GM18873 (cell line): Measurements from ENCODE around the gene PLXNB3.

ENCODE experiments used
- ATAC-seq: cut with Tn5 transposase; IDR thresholded peaks from one replicate; pipeline ENCODE4 v1.9.1; 2021; ENCODE audit warnings: mild to moderate bottlenecking, moderate library complexity, moderate number of reproducible peaks; ENCODE audit not compliant: unreplicated experiment, low FRiP score

Gene PLXNB3

DNA sequence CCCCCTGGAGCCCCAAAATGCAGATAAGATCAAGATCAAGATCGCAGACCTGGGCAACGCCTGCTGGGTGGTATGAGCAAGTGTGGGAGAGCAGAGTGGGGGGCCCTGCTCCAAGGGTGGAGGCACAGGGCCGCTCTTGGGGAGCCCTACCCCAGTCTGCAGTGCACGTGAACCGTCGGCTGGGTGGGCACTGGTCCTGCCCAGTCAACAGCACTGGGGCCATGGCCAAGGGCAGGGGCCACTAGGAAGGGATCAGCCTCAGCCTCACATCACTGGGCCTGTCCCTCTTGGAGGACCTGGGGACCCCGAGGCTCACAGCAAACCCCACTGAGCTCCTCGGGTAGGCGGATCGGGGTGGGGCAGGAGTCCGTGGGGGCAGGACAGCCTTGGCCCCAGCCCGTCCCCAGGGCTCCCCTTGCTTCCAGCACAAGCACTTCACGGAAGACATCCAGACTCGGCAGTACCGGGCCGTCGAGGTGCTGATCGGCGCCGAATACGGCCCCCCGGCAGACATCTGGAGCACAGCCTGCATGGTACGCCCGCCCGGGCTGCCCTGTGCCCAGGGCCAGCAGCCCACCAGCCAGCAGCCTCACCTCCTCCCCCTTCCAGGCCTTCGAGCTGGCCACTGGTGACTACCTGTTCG is 20.4 kb downstream of the PLXNB3 start:
- no peak for ATAC-seq

DNA sequence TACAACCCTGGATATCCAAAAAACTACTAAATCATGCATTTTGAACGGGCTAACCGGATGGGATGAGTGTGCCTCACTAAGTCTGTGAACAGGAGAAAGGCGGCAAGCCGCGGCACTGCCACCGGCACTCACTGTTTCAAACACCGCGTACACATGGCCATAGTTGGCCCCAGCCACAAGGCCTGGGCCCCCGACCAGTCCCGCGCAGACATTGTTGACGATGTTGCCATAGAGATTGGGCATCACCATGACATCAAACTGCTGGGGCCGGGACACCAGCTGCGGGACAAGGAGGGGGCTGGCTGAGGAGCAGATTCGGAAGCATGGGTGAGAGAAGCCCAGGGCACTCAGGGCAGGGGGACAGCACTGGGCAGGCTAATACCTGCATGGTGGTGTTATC is 22.6 kb downstream of the PLXNB3 start:
- no peak for ATAC-seq

- ATAC-seq: no peak
These were observed 25.6 kb downstream of the PLXNB3 start for GRCh38 chrX:153789654-153790053.

GRCh38 chrX:153791104-153791852 is 27.2 kb downstream of the PLXNB3 start:
- ATAC-seq: no peak

GRCh38 chrX:153792368-153792767 is 28.3 kb downstream of the PLXNB3 start:
- ATAC-seq: no peak

- no peak for ATAC-seq
These were observed 29.2 kb downstream of the PLXNB3 start for GRCh38 chrX:153793291-153793690.

- peak; percentile 85 for ATAC-seq
These were observed 30.2 kb downstream of the PLXNB3 start, which contains the start of the genes IDH3G and SSR4 for GRCh38 chrX:153794018-153794896. TSS of gene IDH3G (minus strand) at chrX:153794375. CDS start at chrX:153794326, 49 bp downstream. TSS of gene SSR4 (plus strand) at chrX:153794668. CDS start at chrX:153794688, 20 bp downstream.

DNA sequence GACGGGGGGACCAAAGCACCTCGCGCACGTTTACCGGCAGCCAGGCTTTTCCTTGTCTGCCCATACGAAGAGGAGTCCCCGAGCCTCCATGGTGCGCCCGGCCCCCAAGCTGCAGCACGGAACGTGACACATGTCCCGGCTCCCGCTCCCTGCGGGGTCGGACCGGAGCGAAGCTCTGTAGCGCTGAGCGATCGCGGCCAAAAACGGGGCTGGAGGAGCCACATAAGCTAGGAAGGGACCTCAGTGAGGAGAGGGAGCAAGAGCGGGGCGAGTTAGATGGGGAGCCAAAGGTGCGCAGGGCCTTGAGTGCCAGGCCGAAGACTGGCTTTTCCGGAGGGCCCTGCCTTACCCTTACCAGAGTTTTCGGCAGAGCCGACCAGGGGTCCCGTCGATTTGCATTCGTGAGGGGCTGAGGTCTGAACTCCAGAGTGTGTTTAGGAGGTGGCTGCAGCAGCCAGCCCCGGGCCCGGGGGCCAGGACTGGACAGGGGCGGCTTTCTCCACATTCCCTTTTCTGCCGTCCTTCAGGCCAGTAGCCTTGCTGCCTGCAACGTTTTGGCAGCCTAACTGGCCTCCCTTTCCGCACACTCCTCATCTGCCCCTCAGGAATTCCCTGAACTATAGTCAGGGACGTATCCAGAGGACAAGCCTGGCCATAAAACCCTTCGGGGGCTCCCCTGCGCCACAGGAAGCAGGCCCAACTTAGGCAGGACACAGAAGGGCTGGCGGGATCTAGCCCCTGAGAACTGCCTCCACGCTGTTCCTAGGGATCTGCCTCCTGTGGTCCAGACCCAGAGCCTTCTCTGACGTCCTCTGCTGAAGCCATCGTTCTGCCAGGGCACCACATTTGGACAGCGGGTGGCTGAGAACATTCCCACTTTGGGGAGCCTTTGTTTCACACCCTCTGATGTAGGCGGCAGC is 31.1 kb downstream of the PLXNB3 start:
- ATAC-seq: no peak

- no peak for ATAC-seq
These were observed 33.5 kb downstream of the PLXNB3 start for GRCh38 chrX:153797415-153798015.

DNA sequence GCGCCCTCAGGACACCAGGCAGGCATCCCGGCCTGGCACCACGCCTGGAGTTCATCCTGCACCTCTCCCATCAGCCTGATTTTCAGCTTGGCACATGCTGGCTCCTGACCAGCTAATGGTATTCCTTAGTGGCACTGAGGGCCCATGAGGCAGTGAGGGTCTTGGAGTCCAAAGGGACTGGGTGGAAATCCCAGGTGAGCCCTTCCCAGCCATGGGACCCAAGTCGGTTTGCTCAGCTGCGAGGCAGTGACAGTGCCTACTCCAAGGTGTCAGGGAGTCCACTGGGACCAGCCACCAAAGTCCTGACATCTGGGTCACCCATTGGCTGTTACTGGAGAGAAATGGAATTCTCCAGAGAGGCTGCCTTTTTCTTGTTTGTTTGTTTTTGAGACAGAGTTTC is 35.3 kb downstream of the PLXNB3 start:
- no peak for ATAC-seq

DNA sequence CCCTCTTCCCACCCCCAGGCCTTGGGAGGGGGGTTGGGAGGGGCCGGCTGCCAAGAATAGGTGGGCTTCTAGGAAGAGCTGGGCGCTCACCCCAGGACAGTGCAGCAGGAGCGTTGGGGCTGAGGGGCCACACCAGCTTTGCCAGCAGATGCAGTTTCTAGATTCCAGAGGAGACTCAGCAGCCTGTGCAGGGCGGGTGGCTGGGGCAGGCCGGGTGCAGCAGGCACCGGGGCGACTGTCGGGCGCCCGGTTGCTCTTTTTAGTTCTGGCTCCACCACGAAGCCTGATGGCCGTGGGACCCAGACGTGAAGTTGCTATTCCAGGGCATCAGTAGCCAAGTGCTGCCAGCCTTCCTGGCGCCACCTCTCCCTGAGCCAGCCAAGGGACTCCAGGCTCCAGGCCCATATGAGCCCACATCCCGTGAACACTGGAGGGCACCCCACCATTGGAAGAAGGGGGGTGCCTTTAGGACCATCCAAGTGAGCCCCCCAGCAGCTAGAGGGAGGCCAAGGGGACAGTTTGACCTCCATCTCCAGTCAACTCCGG is 36.2 kb downstream of the PLXNB3 start:
- no peak for ATAC-seq

GRCh38 chrX:153800746-153801145 is 36.7 kb downstream of the PLXNB3 start:
- no peak for ATAC-seq

GRCh38 chrX:153801669-153802068 is 37.6 kb downstream of the PLXNB3 start:
- ATAC-seq: no peak

DNA sequence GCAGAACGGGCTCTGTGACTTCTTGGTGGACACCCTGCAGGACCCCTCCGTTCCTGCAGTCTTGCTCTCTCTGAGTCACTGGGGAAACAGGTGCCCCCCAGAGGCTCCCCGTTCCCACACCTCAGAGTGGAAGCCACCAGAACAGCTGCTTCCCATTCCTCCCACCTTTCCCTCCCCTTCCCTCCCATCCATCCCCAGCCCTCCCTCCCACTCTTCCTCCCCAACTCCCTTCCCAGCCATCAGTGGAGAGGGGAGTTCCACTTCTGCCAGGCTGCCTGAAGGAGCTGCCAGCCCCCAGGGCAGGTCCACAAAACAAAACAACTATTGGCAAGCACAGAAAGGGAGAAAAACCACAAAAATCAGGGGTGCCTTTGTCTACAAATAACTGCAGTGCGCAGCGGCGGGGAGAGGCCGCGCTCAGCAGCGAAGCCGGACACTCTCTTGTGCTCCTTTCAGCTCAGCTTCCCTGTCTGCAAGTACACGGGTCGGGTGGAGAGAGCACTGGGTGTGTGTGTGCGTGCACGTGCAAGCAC is 38.5 kb downstream of the PLXNB3 start:
- ATAC-seq: no peak

- no peak for ATAC-seq
These were observed 39.4 kb downstream of the PLXNB3 start for GRCh38 chrX:153803211-153804099.

- ATAC-seq: no peak
These were observed 40.1 kb downstream of the PLXNB3 start for GRCh38 chrX:153804100-153804595.

DNA sequence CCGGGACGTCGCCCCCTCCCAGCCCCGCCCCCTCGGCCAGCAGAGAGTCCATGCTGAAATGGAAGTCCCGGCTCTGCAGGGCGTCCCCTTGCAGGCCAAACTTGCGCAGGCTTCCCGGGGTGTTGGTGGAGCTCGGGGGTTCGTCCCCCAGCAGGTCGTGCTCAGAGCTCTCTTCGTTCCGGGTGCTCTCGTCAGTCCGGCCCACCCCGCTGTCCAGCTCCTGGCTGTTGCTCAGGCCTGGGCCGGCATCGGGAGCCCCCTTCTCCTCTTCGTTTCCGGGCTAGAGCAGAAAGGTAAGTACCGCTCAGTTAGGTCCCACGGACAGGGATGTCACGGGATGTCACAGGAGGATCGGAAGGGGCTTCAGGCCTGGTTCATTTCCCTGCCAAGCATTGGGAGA is 40.6 kb downstream of the PLXNB3 start:
- ATAC-seq: no peak

GRCh38 chrX:153805436-153805835 is 41.4 kb downstream of the PLXNB3 start:
- ATAC-seq: no peak
